OCI-LY3 (cell line): ENCODE results near the gene ACTA2.

Source experiments
- EZH2phosphoT487 ChIP-seq: fragments of 200-600 bp; shearing (Covaris generic); IDR thresholded peaks from 2 replicates; pipeline ENCODE4 v1.6.1; 2018; ENCODE audit warnings: antibody characterized with exemption, mixed run types, low read depth
- TF ChIP-seq, protein P1 (sequence below): fragments of 200-600, 300-600 bp; sonication (generic); IDR thresholded peaks from 2 replicates; pipeline ENCODE4 v1.5.1; 2014; ENCODE audit warnings: antibody characterized with exemption, low read length, low read depth

DNA sequence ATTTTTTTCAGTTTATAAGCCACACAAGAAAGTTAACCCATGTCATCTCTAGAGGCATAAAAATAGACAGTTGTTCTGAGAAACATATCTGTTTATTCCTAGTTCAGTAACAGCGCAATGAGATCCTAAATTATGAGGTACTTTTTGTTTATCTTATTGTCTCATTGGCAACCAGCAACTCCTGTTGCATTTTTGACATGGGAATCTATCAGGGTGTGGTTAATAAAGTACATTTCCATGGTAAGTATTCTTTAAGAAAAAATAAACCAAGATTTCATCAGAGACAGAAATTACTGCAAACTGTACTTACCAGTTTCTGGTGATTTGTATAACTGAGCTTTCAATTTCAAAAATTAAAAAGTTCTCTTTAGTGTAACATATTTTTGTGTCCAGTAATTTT lies 47.1 kb upstream of the ACTA2 start:
- TF ChIP-seq, protein P1, sequence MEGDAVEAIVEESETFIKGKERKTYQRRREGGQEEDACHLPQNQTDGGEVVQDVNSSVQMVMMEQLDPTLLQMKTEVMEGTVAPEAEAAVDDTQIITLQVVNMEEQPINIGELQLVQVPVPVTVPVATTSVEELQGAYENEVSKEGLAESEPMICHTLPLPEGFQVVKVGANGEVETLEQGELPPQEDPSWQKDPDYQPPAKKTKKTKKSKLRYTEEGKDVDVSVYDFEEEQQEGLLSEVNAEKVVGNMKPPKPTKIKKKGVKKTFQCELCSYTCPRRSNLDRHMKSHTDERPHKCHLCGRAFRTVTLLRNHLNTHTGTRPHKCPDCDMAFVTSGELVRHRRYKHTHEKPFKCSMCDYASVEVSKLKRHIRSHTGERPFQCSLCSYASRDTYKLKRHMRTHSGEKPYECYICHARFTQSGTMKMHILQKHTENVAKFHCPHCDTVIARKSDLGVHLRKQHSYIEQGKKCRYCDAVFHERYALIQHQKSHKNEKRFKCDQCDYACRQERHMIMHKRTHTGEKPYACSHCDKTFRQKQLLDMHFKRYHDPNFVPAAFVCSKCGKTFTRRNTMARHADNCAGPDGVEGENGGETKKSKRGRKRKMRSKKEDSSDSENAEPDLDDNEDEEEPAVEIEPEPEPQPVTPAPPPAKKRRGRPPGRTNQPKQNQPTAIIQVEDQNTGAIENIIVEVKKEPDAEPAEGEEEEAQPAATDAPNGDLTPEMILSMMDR, result no peak
- TF ChIP-seq EZH2phosphoT487, result no peak
